Stimulated activated CD8-positive, alpha-beta memory T cell treated with anti-CD3 and anti-CD28 coated beads, Interleukin-12 subunit alpha, Interleukin-12 subunit beta, amount 100 ng/mL, for 1 hour (primary cell): ENCODE measurements around the gene PPP1R2C.

ENCODE experiments used
- DNase-seq: peaks from one replicate; pipeline ENCODE4 v3.0.0-alpha.2; 2020; ENCODE audit warnings: low read depth

The PPP1R2C gene

GRCh38 chrX:42748067-42748850 lies 29.7 kb downstream of the PPP1R2C start:
- no peak for DNase-seq

DNA sequence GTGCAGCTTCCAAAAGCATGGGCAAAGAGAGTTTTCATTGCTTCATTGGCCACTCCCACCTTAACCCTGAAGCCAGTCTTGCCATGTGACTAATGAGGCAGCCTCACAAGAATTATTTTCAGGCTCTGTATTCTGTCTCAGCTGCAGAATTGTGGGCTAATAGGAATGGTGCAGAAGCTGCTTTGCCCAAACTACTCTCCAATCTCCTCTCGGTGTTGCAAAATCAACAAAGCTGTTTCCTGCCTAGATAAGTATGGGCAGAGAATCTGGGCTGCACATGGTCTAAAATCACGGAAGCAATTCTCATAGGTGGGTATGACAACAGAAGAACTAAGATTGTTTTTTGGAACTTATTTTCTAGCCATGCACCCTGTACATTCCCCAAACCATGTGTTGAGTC lies 31.4 kb downstream of the PPP1R2C start:
- no peak for DNase-seq

DNA sequence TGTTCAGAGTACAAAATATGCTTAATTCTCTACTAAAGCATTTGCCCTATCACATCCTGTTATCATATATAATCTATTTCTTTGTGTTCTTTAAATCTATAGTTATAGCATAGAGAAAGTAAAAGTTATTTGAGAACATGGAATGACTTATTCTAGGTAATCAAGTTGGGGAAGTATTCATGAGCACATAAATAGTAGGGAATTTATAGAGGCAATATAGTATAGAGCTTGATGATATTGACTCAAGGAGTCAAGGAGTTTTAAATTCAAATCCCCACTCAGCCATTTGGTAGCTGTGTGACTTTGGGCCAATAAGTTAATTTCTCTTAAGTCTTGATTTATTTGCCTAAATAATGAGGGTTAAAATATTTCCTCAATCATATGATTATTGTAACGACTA lies 37.5 kb downstream of the PPP1R2C start:
- DNase-seq: no peak

- DNase-seq: no peak
Observed at GRCh38 chrX:42739741-42740140, 38.2 kb downstream of the PPP1R2C start.

GRCh38 chrX:42739258-42739657 lies 38.7 kb downstream of the PPP1R2C start:
- DNase-seq: no peak

GRCh38 chrX:42738552-42738951 lies 39.4 kb downstream of the PPP1R2C start:
- no peak for DNase-seq

- no peak for DNase-seq
Observed at GRCh38 chrX:42735250-42735649, 42.7 kb downstream of the PPP1R2C start.

GRCh38 chrX:42732506-42732905 lies 45.5 kb downstream of the PPP1R2C start:
- no peak for DNase-seq
